GM21723 (cell line): Measurements from ENCODE around the gene POLK.
"Not testable (repeated sequence)": the region's sequence is repeated elsewhere in the genome, so short reads cannot be mapped to it uniquely, and the experiment has no call there.

Experiments used
- ATAC-seq: cut with Tn5 transposase; IDR thresholded peaks from one replicate; pipeline ENCODE4 v1.9.1; 2021; ENCODE audit warnings: mild to moderate bottlenecking, moderate library complexity; ENCODE audit not compliant: unreplicated experiment

The POLK gene

DNA sequence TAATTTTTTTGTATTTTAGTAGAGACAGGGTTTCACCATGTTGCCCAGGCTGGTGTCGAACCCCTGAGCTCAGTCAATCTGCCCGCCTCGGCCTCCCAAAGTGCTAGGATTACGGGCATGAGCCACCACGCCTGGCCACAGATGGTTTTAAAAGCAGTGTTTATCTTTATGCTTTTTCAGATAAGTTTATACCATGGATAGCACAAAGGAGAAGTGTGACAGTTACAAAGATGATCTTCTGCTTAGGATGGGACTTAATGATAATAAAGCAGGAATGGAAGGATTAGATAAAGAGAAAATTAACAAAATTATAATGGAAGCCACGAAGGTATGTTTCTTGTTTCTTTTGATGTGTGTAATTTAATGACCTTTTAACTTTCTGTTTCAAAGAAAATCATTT, 35.1 kb downstream of the POLK start:
- no peak for ATAC-seq

GRCh38 chr5:75547812-75548211, 36.1 kb downstream of the POLK start:
- ATAC-seq: no peak

GRCh38 chr5:75550597-75550996, 38.9 kb downstream of the POLK start:
- ATAC-seq: no peak

DNA sequence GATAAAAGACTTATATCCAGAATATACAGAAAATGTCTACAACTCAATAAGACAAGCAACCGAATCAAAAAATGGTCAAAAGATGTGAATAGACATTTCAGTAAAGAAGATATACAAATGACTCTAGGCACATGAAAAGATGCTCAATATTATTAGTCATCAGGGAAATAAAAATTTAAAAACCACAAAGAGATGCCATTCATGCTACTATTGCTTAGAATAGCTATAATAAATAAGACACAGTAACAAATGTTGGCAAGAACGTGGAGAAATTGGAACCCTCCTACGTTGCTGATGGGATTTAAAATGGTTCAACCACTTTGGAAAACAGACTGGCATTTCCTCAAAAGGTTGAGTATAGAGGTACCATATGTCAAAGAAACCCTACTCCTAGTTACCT, 39.8 kb downstream of the POLK start:
- ATAC-seq: no peak

DNA sequence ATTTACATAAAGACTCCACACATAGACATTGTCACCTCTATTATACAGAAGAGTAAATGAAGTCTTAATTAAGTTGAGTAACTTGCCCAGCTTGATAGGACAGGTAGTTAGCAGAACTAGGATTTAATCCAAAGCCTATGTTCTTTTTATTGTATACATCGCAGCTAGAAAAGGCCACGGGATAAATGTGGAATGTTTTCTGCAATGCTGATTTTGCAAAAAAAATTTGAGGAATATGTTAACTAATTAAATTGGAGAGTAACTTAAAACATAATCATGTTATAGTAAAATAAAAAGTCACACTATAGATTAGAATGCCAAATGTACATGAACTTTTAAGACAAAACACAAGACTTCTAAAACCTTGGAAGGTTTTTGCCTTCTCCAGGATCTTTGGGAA, 41.1 kb downstream of the POLK start:
- ATAC-seq: no peak

GRCh38 chr5:75553358-75553757, 41.7 kb downstream of the POLK start:
- no peak for ATAC-seq

DNA sequence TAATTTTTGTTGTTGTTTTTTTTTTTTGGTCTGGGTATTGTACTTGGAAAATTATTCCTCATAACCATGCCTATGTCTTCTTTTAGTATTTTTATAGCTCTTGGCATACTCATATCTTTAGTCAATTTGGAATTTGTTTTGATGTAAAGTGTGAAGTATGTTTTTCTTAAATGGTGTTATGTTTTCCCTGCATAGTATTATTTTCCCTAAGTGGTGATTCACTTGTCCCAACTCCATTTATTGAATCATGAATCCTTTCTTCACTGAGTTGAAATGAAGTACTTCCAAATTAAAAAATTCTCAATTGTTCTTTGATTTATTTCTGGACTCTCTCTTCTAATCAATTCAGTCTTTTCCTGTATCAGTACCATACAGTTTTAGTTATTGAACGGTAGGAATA, 46.5 kb downstream of the POLK start:
- ATAC-seq: no peak

DNA sequence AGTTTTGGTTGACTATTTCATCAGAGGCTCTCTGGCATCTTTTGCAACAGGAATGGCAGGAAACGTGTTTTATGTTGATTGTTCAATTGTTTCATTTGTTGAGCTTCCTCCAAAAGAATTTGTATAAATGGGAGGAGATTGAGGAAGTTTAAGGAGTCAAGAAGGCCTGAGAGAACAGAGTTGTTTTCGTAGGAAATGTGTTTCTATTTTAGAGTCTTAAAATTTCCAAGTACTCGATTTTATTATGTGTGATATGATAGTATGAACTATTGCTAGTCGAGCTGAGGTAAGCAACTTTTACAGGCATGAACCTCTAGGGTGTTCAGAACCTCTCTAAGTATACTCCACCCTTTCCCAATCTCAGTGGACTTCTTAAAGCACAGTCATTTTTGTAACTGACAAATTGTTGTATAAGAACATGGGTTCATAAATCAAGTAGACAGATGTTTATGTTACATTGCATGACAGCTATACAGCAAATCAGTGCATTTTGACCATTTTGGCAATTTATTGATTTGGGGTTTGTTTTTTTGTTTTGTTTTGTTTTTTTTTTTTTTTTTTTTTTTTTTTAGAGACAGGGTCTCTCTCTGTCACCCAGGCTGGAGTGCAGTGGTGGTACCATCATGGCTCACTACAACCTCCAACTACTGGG, 47.4 kb downstream of the POLK start:
- ATAC-seq: no peak

DNA sequence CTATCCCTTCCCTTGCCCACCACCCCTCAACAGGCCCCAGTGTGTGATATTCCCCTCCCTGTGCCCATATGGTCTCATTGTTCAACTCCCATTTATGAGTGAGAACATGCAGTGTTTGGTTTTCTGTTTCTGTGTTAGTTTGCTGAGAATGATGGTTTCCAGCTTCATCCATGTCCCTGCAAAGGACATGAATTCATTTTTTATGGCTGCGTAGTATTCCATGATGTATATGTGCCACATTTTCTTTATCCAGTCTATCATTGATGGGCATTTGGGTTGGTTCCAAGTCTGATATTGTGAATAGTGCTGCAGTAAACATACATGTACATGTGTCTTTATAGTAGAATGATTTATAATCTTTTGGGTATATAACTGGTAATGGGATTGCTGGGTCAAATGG, 49.0 kb downstream of the POLK start:
- ATAC-seq: not testable (repeated sequence)

DNA sequence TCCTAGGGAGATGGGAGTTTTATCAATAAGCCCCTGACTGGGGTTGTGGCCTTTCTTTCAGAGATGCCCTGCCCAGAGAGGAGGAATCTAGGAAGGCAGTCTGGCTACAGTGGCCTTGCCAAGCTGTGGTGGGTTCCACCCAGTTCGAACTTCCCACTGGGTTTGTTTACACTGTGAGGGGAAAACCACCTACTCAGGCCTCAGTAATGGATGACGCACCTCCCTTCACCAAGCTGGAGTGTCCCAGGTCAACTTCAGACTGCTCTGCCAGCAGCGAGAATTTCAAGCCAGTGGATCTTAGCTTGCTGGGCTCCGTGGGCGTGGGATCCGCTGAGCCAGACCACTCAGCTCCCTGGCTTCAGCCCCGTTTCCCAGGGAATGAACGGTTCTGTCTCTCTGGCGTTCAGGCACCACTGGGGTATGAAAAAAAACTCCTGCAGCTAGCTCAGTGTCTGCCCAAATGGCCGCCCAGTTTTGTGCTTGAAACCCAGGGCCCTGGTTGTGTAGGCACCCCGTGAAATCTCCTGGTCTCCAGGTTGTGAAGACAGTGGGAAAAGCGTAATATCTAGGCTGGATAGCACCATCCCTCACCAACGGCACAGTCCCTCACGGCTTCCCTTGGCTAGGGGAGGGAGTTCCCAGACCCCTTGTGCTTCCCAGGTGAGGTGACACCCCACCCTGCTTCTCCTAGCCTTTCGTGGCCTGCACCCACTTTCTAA, 54.5 kb downstream of the POLK start:
- ATAC-seq: not testable (repeated sequence)

DNA sequence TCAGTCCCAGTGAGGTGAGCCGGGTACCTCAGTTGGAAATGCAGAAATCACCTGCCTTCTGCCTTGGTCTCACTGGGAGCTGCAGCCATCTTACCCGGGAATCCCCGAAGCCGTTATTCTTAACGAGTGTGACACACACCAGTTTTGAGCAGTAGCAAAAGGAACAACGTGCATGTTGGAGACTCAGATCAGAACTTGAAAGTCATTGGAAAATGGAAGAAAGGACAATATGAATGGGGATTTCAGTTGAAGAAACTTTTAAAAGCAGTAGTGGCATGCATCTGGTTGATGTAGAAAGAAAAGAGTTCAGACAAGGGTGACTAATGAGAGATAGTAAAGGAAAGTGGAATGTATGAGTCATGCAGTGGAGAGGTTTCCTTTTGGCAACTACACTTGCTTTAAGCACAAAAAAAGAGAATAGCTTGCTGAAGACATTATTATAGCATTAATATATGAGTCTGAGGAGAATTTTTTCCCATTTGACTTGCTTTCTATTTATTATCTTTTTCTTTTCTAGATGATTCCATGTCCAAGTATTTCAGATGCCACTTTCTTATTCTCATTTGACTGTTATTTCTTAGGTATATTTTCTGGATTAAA, 55.1 kb downstream of the POLK start:
- peak; percentile 84 for ATAC-seq

- peak; percentile 61 for ATAC-seq
Measured at GRCh38 chr5:75567710-75568109, 56.0 kb downstream of the POLK start.

DNA sequence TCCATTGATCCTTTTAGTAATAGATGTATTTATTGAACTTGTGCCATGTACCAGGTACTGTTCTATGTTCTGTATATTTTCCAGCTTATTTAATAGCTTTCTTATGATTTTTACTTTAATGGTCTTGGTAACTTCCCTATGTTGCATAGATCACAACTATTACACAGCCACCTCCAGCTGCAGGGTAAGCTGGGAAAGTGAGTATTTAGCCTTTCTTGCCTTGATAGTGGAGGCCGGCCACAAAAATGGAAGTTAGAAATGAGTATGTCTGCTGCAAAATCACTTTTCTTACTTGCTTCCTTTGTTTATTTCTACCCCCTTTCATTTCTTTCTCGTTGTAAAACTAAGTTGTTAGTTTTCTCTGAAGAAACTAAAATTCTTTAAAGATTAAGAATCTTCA, 56.5 kb downstream of the POLK start:
- no peak for ATAC-seq

DNA sequence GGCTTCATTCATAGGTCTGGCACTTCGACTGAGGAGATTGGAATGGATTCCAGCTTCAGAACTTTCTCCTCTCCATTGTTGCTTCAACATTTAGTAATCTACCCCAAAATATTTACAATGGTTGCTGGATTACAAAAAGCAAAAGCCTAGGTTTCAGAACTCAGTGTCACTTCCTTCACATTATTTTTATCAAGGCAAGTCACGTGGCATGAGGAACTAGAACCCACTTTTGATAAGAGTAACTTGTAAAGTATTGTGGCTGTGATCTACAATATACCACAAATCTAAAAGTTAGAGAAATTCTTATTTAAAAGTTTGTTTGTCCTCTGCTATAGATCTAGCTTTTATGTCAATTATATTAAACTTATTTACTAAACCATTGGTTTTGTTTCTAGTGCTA, 59.9 kb downstream of the POLK start:
- ATAC-seq: no peak

- ATAC-seq: peak; percentile 28
Measured at GRCh38 chr5:75574791-75575190, 63.1 kb downstream of the POLK start.

DNA sequence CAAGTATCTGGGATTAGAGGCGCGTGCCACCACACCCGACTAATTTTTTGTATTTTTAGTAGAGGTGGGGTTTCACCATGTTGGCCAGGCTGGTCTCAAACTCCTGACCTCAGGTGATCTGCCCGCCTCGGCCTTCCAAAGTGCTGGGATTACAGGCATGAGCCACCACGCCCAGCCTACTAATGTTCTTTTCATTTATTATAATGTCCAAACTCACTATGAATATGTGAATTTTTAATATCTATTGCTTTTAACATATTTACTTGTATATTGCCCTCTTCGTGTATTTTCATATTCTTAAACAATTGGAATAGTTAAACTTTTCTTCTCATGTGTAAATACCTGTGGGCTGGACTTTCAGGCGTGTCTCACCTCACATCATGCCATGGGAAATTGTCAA, 66.6 kb downstream of the POLK start:
- not testable (repeated sequence) for ATAC-seq

DNA sequence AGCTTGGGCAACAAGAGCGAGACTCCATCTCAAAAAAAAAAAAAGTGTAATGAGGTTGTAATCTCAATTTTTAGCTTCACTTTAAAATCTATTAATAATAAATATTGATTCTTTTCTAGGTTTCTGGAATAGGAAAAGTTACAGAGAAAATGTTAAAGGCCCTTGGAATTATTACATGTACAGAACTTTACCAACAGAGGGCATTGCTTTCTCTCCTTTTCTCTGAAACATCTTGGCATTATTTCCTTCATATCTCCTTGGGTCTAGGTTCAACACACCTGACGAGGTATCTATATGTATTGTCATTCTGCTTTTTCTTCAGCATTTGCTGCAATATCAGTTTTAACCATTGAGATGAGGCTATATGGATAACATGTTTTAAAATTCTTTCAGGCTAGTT, 73.0 kb downstream of the POLK start:
- ATAC-seq: no peak

GRCh38 chr5:75588666-75589065, 77.0 kb downstream of the POLK start:
- ATAC-seq: no peak

GRCh38 chr5:75600535-75600934, 88.8 kb downstream of the POLK start:
- ATAC-seq: no peak

DNA sequence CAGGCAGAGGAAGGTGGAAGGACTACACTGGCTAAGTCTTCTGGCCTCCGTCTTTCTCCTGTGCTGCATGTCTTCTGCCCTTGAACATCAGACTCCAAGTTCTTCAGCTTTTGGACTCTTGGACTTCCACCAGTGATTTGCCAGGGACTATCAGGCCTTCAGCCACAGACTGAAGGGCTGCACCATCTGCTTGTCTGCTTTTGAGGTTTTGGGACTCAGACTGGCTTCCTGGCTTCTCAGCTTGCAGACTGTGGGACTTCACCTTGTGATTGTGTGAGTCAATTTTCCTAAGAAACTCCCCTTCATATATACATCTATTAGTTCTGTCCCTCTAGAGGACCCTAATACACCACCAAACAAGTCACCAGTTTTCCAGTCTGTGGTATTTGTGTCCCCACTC, 89.9 kb downstream of the POLK start:
- ATAC-seq: no peak

DNA sequence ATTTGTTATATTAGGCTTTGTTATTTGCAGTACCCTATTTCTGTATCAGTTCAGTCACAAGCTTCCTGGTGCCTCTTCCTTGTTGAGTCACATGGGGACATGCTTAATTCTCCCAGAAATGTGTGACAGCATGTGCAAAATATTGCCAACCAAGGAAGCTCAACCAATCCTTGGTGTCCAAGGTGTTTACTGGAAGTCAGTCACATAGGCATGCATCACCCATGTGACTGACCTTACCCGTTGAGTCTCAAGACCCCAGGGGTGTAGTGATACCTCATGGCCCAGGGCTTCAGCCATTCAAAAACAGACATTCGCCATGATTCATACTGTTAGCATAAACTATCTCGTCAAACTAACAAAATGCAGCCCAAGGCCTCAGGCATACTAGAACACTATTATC, 90.3 kb downstream of the POLK start:
- no peak for ATAC-seq

DNA sequence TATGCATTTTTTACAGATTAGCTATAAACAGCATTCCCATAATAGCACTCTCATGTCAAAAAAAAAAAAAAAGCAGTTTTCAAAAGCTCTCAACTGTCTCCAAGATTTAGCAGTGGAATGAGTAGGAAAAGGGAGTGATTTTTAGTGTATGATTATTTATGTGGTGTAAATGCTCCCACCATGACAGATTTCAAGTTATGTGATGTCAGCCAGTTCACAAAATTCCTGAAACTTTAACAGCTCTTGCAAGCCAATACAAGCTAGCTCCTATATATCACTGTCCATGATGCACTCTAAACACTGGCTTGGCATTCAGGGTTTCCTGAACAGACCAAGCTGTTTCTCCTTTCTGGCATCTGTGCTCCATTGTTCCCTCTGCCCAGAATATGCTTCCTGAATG, 91.7 kb downstream of the POLK start:
- ATAC-seq: no peak
